ENCODE data around the gene CWC22.

DNA sequence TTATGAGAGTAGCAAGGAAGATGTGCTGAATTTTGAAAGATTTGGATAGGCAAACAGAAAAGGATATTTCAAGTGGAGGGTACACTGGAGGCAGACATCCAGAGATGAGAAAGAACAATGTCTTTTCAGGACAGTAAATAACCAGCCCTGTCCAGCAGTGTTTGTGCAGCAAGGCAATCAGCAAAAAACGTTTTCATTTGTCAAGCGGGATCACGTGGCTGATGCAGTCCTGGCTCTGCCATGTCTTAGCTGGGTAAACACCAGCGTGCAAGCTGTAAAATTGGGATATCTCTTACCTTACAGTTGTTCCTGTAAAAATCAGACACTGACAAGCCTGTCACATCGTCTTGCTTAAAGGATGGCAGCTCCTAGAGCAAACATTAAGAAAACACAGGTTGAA lies 67.8 kb downstream of the CWC22 start:
- TF ChIP-seq, protein P1, sequence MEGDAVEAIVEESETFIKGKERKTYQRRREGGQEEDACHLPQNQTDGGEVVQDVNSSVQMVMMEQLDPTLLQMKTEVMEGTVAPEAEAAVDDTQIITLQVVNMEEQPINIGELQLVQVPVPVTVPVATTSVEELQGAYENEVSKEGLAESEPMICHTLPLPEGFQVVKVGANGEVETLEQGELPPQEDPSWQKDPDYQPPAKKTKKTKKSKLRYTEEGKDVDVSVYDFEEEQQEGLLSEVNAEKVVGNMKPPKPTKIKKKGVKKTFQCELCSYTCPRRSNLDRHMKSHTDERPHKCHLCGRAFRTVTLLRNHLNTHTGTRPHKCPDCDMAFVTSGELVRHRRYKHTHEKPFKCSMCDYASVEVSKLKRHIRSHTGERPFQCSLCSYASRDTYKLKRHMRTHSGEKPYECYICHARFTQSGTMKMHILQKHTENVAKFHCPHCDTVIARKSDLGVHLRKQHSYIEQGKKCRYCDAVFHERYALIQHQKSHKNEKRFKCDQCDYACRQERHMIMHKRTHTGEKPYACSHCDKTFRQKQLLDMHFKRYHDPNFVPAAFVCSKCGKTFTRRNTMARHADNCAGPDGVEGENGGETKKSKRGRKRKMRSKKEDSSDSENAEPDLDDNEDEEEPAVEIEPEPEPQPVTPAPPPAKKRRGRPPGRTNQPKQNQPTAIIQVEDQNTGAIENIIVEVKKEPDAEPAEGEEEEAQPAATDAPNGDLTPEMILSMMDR (IDR thresholded peaks at IDR 0.05), result no peak
- no peak for TF ChIP-seq POLR2A (IDR thresholded peaks at IDR 0.05)
